Motor neuron (in vitro differentiated cells): ENCODE results near the gene ZNF680. TPM values are rescaled to one million over a fixed set of nuclear protein-coding genes. Genes with fewer than 3 reads are reported as not detected.

Experiments used
- total RNA-seq, 8 experiments: library from RNA; unstranded; fragments of 300-600 nt; gene quantifications; 2 replicates each; pipeline versions ENCODE4 v1.2.3 to v1.2.4, GENCODE V29; 2022

The ZNF680 gene
- total RNA-seq, 8 experiments from 2014 or later: 4.1 to 26.2 (median 14.9) TPM

Other genes with a start within 250 kb of the ZNF680 start
- gene ZNF736, start 249.1 kb downstream of the ZNF680 start, total RNA-seq: 10 to 100 TPM in 2 of 8 experiments, 1 to 10 TPM in 3, under 1 TPM in 3; 0.08 to 28.9 (median 1.6) TPM
- gene ZNF107, start 103.1 kb upstream of the ZNF680 start, total RNA-seq: 10 to 100 TPM in 1 of 8 experiments, 1 to 10 TPM in 7; 3.7 to 11.9 (median 5.4) TPM
- 10 to 100 TPM in 7 of 8 experiments, 1 to 10 TPM in 1; 4.6 to 49.2 (median 20.2) TPM for gene ZNF138, start 231.4 kb upstream of the ZNF680 start, total RNA-seq